Activated naive CD4-positive, alpha-beta T cell treated with anti-CD3 and anti-CD28 coated beads, Interleukin-2, amount 50 U/mL, for 72 hours (primary cell): ENCODE results near the gene MBLAC1. TPM values are rescaled to one million over a fixed set of nuclear protein-coding genes. Genes with fewer than 3 reads are reported as not detected.
"Not testable (repeated sequence)": the region's sequence is repeated elsewhere in the genome, so short reads cannot be mapped to it uniquely, and the experiment has no call there.

Experiments
- ATAC-seq, 2 donors: fragments of 150-1000 bp; cut with Tn5 transposase; 2 replicates each; pipeline ENCODE4 v1.10.0; 2021; ENCODE audit warnings: mild to moderate bottlenecking in 2 of 2, moderate library complexity in 2 of 2
- DNase-seq, 2 donors: peaks; one replicate each; pipeline ENCODE4 v3.0.0; 2021 to 2022; ENCODE audit warnings: low spot score in 2 of 2
- H3K27ac Mint-ChIP-seq, 2 donors: one replicate each; pipeline ENCODE4 v1.8.0; 2022; ENCODE audit warnings: mild to moderate bottlenecking in 2 of 2, mixed read lengths in 2 of 2
- H3K36me3 Mint-ChIP-seq, 2 donors: one replicate each; pipeline ENCODE4 v1.8.0; 2022; ENCODE audit warnings: mixed read lengths in 2 of 2
- H3K9me3 Mint-ChIP-seq, 2 donors: one replicate each; pipeline ENCODE4 v1.8.0; 2022; ENCODE audit warnings: mixed read lengths in 2 of 2
- total RNA-seq, 2 donors: library from RNA; stranded (reverse); gene quantifications; one replicate each; pipeline ENCODE4 v1.2.3, GENCODE V29; 2022

The MBLAC1 gene
- total RNA-seq, 2 donors from 2014 or later, result 2.6 to 5.6 TPM

GRCh38 chr7:100111156-100111555 lies 15.6 kb upstream of the MBLAC1 start:
- DNase-seq (no peak), ATAC-seq (no peak)
- Mint-ChIP-seq H3K9me3 (no peaks in the 10 kb centered on the region), H3K27ac (peak overlapping the region in 1 of 2 donors; percentile 61), H3K36me3 (peaks cover 0 to 4% of the 10 kb centered on the region in 2 donors)

- no peak for DNase-seq
- H3K9me3 Mint-ChIP-seq, result no peaks in the 10 kb centered on the region
- no peak for ATAC-seq
- no peak overlapping the region for H3K27ac Mint-ChIP-seq
- peaks cover 0 to 4% of the 10 kb centered on the region in 2 donors for H3K36me3 Mint-ChIP-seq
Observed at GRCh38 chr7:100111914-100112313, 14.9 kb upstream of the MBLAC1 start.

- ATAC-seq (no peak), DNase-seq (no peak)
- no peaks in the 10 kb centered on the region for H3K9me3 Mint-ChIP-seq
- peaks cover 7 to 20% of the 10 kb centered on the region in 2 donors for H3K36me3 Mint-ChIP-seq
- H3K27ac Mint-ChIP-seq, result no peak overlapping the region
Observed at GRCh38 chr7:100115026-100115425, 11.7 kb upstream of the MBLAC1 start.

- ATAC-seq (no peak), DNase-seq (no peak)
- Mint-ChIP-seq H3K9me3 (no peaks in the 10 kb centered on the region), H3K27ac (peak overlapping the region; percentile 94 to 99), H3K36me3 (peaks cover 7 to 20% of the 10 kb centered on the region in 2 donors)
Observed at GRCh38 chr7:100118388-100119071, 8.2 kb upstream of the MBLAC1 start.

- DNase-seq, result peak; percentile 91 to 93
- peak; percentile 81 for ATAC-seq
- H3K36me3 Mint-ChIP-seq, result peaks cover 7 to 16% of the 10 kb centered on the region in 2 donors
- H3K9me3 Mint-ChIP-seq, result no peaks in the 10 kb centered on the region
- H3K27ac Mint-ChIP-seq, result peak within 1 kb of the TSS; percentile 94 to 99
Observed at GRCh38 chr7:100119072-100119969, 7.4 kb upstream of the MBLAC1 start, which contains the start of the genes CNPY4 and TAF6. CNPY4 (plus strand) TSS chr7:100119634; CDS start chr7:100119745, 111 bp downstream. TAF6 (minus strand) TSS chr7:100119358; CDS start chr7:100114209, 5,149 bp downstream.

- Mint-ChIP-seq H3K36me3 (peaks cover 13 to 16% of the 10 kb centered on the region in 2 donors), H3K27ac (peak overlapping the region; percentile 94 to 99), H3K9me3 (no peaks in the 10 kb centered on the region)
- DNase-seq (peak; percentile 66 to 69), ATAC-seq (peak; percentile 74 to 84)
Observed at GRCh38 chr7:100119970-100120732, 6.6 kb upstream of the MBLAC1 start.

GRCh38 chr7:100120733-100121036 lies 6.1 kb upstream of the MBLAC1 start:
- H3K9me3 Mint-ChIP-seq, result no peaks in the 10 kb centered on the region
- H3K27ac Mint-ChIP-seq, result peak overlapping the region; percentile 94 to 99
- DNase-seq, result no peak
- H3K36me3 Mint-ChIP-seq, result peaks cover 13 to 19% of the 10 kb centered on the region in 2 donors
- no peak for ATAC-seq

- DNase-seq (no peak), ATAC-seq (no peak)
- H3K27ac Mint-ChIP-seq, result no peak overlapping the region
- H3K9me3 Mint-ChIP-seq, result no peaks in the 10 kb centered on the region
- peaks cover 23 to 33% of the 10 kb centered on the region in 2 donors for H3K36me3 Mint-ChIP-seq
Observed at GRCh38 chr7:100122067-100122466, 4.7 kb upstream of the MBLAC1 start.

- DNase-seq, result no peak
- ATAC-seq, result no peak
- H3K9me3 Mint-ChIP-seq, result no peaks in the 10 kb centered on the region
- H3K27ac Mint-ChIP-seq, result no peak overlapping the region
- peaks cover 24 to 33% of the 10 kb centered on the region in 2 donors for H3K36me3 Mint-ChIP-seq
Observed at GRCh38 chr7:100122568-100122967, 4.2 kb upstream of the MBLAC1 start.

GRCh38 chr7:100124301-100125230 lies 2.2 kb upstream of the MBLAC1 start:
- no peak for ATAC-seq
- no peak for DNase-seq

GRCh38 chr7:100126239-100126930 lies 382 bp upstream of the MBLAC1 start:
- peak in 1 of 2 donors; percentile 42 for ATAC-seq

More at GRCh38 chr7:100124301-100125230, 2.2 kb upstream of the MBLAC1 start:
- Mint-ChIP-seq H3K27ac (peak overlapping the region in 1 of 2 donors; percentile 50), H3K36me3 (peaks cover 17 to 19% of the 10 kb centered on the region in 2 donors), H3K9me3 (no peaks in the 10 kb centered on the region)

GRCh38 chr7:100127866-100128636 lies 1.3 kb downstream of the MBLAC1 start:
- Mint-ChIP-seq H3K9me3 (no peaks in the 10 kb centered on the region), H3K27ac (peak overlapping the region; percentile 50 to 94), H3K36me3 (peaks cover 17% of the 10 kb centered on the region in 2 donors)
- ATAC-seq (no peak), DNase-seq (peak in 1 of 2 donors; percentile 30)

More at GRCh38 chr7:100126239-100126930, 382 bp upstream of the MBLAC1 start:
- H3K27ac Mint-ChIP-seq, result peak overlapping the region; percentile 94 to 99
- peaks cover 17% of the 10 kb centered on the region in 2 donors for H3K36me3 Mint-ChIP-seq
- no peaks in the 10 kb centered on the region for H3K9me3 Mint-ChIP-seq
- no peak for DNase-seq

- DNase-seq, result no peak
- H3K27ac Mint-ChIP-seq, result no peak overlapping the region
- no peak for ATAC-seq
- H3K9me3 Mint-ChIP-seq, result no peaks in the 10 kb centered on the region
- H3K36me3 Mint-ChIP-seq, result peaks cover 17% of the 10 kb centered on the region in 2 donors
Observed at GRCh38 chr7:100128637-100128963, 1.8 kb downstream of the MBLAC1 start.

GRCh38 chr7:100130220-100130607 lies 3.4 kb downstream of the MBLAC1 start:
- H3K27ac Mint-ChIP-seq, DNase-seq, ATAC-seq, H3K9me3 Mint-ChIP-seq: not testable (repeated sequence)
- peaks cover 11 to 17% of the 10 kb centered on the region in 2 donors for H3K36me3 Mint-ChIP-seq
